Right lobe of liver (tissue), 6 donors: Measurements from ENCODE around the gene ADAMTS14. TPM values are rescaled to one million over a fixed set of nuclear protein-coding genes. Genes with fewer than 3 reads are reported as not detected.

Source experiments
- ATAC-seq, 4 donors: fragments of 200-7000 bp; cut with Tn5 transposase; one replicate each; pipeline ENCODE4 v1.9.1; 2020; ENCODE audit warnings: mild to moderate bottlenecking in 4 of 4, moderate library complexity in 4 of 4
- DNase-seq, 3 donors: peaks; one replicate each; pipeline ENCODE4 v3.0.0-alpha.2; 2020
- H3K27ac ChIP-seq, 3 donors: fragments of 200-600 bp; one replicate each; pipeline ENCODE4 v1.8.0; 2022
- H3K27me3 ChIP-seq, 2 donors: fragments of 200-600 bp; one replicate each; pipeline ENCODE4 v1.8.0; 2022
- H3K36me3 ChIP-seq, 4 donors: fragments of 200-600 bp; sonication (generic) in 1 of 4; one replicate each; pipeline versions ENCODE4 v1.5.1 to v1.8.0; 2017 to 2022; ENCODE audit warnings: control low read depth in 1 of 4
- H3K4me1 ChIP-seq, 4 donors: fragments of 200-600 bp; sonication (generic) in 1 of 4; one replicate each; pipeline versions ENCODE4 v1.5.1 to v1.8.0; 2017 to 2022; ENCODE audit warnings: control low read depth in 1 of 4
- H3K4me3 ChIP-seq, 3 donors: fragments of 200-600 bp; one replicate each; pipeline ENCODE4 v1.8.0; 2022
- H3K9me3 ChIP-seq, 4 donors: fragments of 200-600 bp; sonication (generic) in 1 of 4; one replicate each; pipeline versions ENCODE4 v1.5.1 to v1.8.0; 2017 to 2022; ENCODE audit warnings: control low read depth in 1 of 4
- CTCF ChIP-seq, 4 donors: fragments of 200-600 bp in 3 of 4; fragments of 450-650 bp in 1 of 4; IDR thresholded peaks; one replicate each; pipeline versions ENCODE4 v1.5.1 to v1.8.0; 2016 to 2022; ENCODE audit warnings: antibody characterized with exemption in 4 of 4, mild to moderate bottlenecking in 2 of 4
- POLR2A ChIP-seq: fragments of 450-650 bp; IDR thresholded peaks from one replicate; pipeline ENCODE4 v1.6.1; 2017; ENCODE audit warnings: antibody characterized with exemption, mild to moderate bottlenecking
- WGBS: methylation state at CpG from one replicate; pipeline ENCODE4 v1.1.6; 2018; ENCODE audit warnings: low coverage, low lambda C conversion rate; ENCODE audit not compliant: insufficient coverage; ENCODE audit errors: missing lambda C conversion rate; 5-methylcytosine and 5-hydroxymethylcytosine counted together
- intact Hi-C, 2 donors: fragments of 100-400 bp; cut with DNase I; formaldehyde crosslinking; loops; one replicate each; pipeline versions ENCODE4 v1.11.2 to v1.14.1; 2022
- total RNA-seq, 6 experiments: library from RNA; depleted of rRNA in 2 of 6; stranded (reverse); fragments of >200 nt in 2 of 6; fragmentation: NEBNext Ultra II Directional in 3 of 6; extraction: Animal tissue kit (Norgen Biotek cat#: 25700) in 3 of 6; gene quantifications; one replicate each; pipeline versions ENCODE4 v1.1.0 to v1.2.4, GENCODE V29; 2016 to 2023
- donor health status: DM: no; HTN: yes; CAD: no.
- donor health status: DM: no; HTN: no; CAD: no.
- donor health status: DM: no; HTN: no; CAD: no.
- donor health status: DM: no; HTN: yes; CAD: no.
- donor health status: DM: no; HTN: yes; CAD: no.

ADAMTS14 gene
- total RNA-seq, 6 experiments from 2014 or later, result 0.06 to 0.18 (median 0.11) TPM

- no peaks in the 10 kb centered on the region for H3K9me3 ChIP-seq
- no peaks in the 10 kb centered on the region for H3K36me3 ChIP-seq
- H3K27ac ChIP-seq, result no peak overlapping the region
- no peaks in the 10 kb centered on the region for H3K27me3 ChIP-seq
- H3K4me3 ChIP-seq, result no peak overlapping the region
- intact Hi-C loops, result no loop called here
- no peak for ATAC-seq
- peak in 1 of 3 donors; percentile 4 for DNase-seq
- no peak for TF ChIP-seq POLR2A
- TF ChIP-seq CTCF (IDR thresholded peaks at IDR 0.05), result no peak
- no peaks in the 10 kb centered on the region for H3K4me1 ChIP-seq
- WGBS, result 87% methylated on average over 4 of the region's 6 CpGs
These were observed 15.3 kb upstream of the ADAMTS14 start for GRCh38 chr10:70657041-70657440.

- Histone ChIP-seq H3K4me1 (no peaks in the 10 kb centered on the region), H3K4me3 (no peak overlapping the region), H3K36me3 (no peaks in the 10 kb centered on the region), H3K27ac (no peak overlapping the region), H3K27me3 (no peaks in the 10 kb centered on the region), H3K9me3 (no peaks in the 10 kb centered on the region)
- no peak for DNase-seq
- WGBS, result 56% methylated on average over 1 of the region's 1 CpG
- no peak for ATAC-seq
- TF ChIP-seq CTCF (IDR thresholded peaks at IDR 0.05), result no peak
- intact Hi-C loops, result no loop called here
These were observed 13.6 kb upstream of the ADAMTS14 start for GRCh38 chr10:70658582-70659136.

- 33% methylated on average over 1 of the region's 1 CpG for WGBS
- no peak for DNase-seq
- Histone ChIP-seq H3K36me3 (no peaks in the 10 kb centered on the region), H3K4me3 (no peak overlapping the region), H3K27ac (no peak overlapping the region), H3K4me1 (no peaks in the 10 kb centered on the region), H3K9me3 (no peaks in the 10 kb centered on the region), H3K27me3 (no peaks in the 10 kb centered on the region)
- TF ChIP-seq CTCF (IDR thresholded peaks at IDR 0.05) (no peak), POLR2A (no peak)
- intact Hi-C loops, result no loop called here
- no peak for ATAC-seq
These were observed 13.0 kb upstream of the ADAMTS14 start for GRCh38 chr10:70659306-70659705.

- Histone ChIP-seq H3K4me3 (no peak overlapping the region), H3K9me3 (no peaks in the 10 kb centered on the region), H3K36me3 (no peaks in the 10 kb centered on the region), H3K4me1 (no peaks in the 10 kb centered on the region), H3K27me3 (no peaks in the 10 kb centered on the region), H3K27ac (no peak overlapping the region)
- TF ChIP-seq POLR2A, result no peak
- no peak for TF ChIP-seq CTCF (IDR thresholded peaks at IDR 0.05)
- intact Hi-C loops, result no loop called here
- ATAC-seq (no peak), DNase-seq (peak in 1 of 3 donors; percentile 12)
- 71% methylated on average over 4 of the region's 4 CpGs for WGBS
These were observed 11.6 kb upstream of the ADAMTS14 start for GRCh38 chr10:70660722-70661121.
